NB4 (cell line): ENCODE data around the gene PLA2G2A.

ENCODE experiments used
- MYC ChIP-seq: IDR thresholded peaks from 2 replicates; pipeline ENCODE4 v1.6.1; 2011; ENCODE audit warnings: low read depth, low read length
- POLR2A ChIP-seq: IDR thresholded peaks from 2 replicates; pipeline ENCODE4 v1.6.1; 2011; ENCODE audit warnings: mild to moderate bottlenecking; ENCODE audit not compliant: insufficient read length; ENCODE audit errors: extremely low read depth
- TF ChIP-seq, protein P1 (sequence below): IDR thresholded peaks from one replicate; pipeline ENCODE4 v1.5.1; 2012; ENCODE audit warnings: low read depth, low read length
- TF ChIP-seq, protein P2 (sequence below): IDR thresholded peaks from 2 replicates; pipeline ENCODE4 v1.6.1; 2011; ENCODE audit warnings: low read depth, low read length

DNA sequence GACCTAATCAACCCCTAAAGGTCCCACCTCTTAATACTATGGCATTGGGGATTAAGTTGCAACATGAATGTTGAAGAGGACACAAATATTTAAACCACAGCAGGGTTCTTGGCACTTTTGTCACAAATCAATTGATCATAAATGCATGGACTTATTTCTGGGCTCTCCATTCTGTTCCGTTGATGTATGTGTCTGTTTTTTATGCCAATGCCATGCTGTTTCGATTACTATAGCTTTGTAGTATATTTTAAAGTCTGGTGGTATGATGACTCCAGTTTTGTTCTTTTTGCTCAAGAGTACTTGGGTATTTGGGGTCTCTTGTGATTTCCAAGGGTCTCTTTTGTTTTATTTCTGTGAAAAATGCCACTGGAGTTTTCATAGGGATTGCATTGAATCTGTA is 34.7 kb upstream of the PLA2G2A start:
- TF ChIP-seq, protein P1, sequence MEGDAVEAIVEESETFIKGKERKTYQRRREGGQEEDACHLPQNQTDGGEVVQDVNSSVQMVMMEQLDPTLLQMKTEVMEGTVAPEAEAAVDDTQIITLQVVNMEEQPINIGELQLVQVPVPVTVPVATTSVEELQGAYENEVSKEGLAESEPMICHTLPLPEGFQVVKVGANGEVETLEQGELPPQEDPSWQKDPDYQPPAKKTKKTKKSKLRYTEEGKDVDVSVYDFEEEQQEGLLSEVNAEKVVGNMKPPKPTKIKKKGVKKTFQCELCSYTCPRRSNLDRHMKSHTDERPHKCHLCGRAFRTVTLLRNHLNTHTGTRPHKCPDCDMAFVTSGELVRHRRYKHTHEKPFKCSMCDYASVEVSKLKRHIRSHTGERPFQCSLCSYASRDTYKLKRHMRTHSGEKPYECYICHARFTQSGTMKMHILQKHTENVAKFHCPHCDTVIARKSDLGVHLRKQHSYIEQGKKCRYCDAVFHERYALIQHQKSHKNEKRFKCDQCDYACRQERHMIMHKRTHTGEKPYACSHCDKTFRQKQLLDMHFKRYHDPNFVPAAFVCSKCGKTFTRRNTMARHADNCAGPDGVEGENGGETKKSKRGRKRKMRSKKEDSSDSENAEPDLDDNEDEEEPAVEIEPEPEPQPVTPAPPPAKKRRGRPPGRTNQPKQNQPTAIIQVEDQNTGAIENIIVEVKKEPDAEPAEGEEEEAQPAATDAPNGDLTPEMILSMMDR, result no peak
- TF ChIP-seq POLR2A (no peak), MYC (no peak)
- TF ChIP-seq, protein P2, sequence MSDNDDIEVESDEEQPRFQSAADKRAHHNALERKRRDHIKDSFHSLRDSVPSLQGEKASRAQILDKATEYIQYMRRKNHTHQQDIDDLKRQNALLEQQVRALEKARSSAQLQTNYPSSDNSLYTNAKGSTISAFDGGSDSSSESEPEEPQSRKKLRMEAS, result no peak
